H54 (cell line): ENCODE measurements around the gene NAB2.

Experiments used
- DNase-seq: peaks from one replicate; pipeline ENCODE4 v3.0.0; 2011; ENCODE audit warnings: low spot score, mixed read lengths; ENCODE audit not compliant: insufficient read length
- FAIRE-seq: peaks from 3 replicates; lab custom pipeline; 2011; peaks lifted over from hg19 to GRCh38; lab: Jason Lieb, UNC
- POLR2A ChIP-seq: IDR thresholded peaks from 2 replicates; pipeline ENCODE4 v1.6.1; 2011; ENCODE audit warnings: low read depth, mild to moderate bottlenecking, low read length

The NAB2 gene

GRCh38 chr12:57080855-57081254 is 8.1 kb upstream of the NAB2 start:
- DNase-seq (no peak), FAIRE-seq (no peak)
- no peak for TF ChIP-seq POLR2A

- TF ChIP-seq POLR2A = no peak
- DNase-seq (no peak), FAIRE-seq (no peak)
These were observed 2.9 kb upstream of the NAB2 start for GRCh38 chr12:57085999-57086492.

- DNase-seq = no peak
- TF ChIP-seq POLR2A = no peak
- FAIRE-seq = no peak
These were observed 2.4 kb upstream of the NAB2 start for GRCh38 chr12:57086493-57087009.

GRCh38 chr12:57087010-57087690 is 1.8 kb upstream of the NAB2 start:
- TF ChIP-seq POLR2A = peak; percentile 37; the same call in 1 of the 2 replicates
- DNase-seq = peak; percentile 60
- FAIRE-seq = no peak

- peak; percentile 29 for TF ChIP-seq POLR2A
- DNase-seq = peak; percentile 62
- no peak for FAIRE-seq
These were observed 1.1 kb upstream of the NAB2 start for GRCh38 chr12:57087691-57088353.

- TF ChIP-seq POLR2A = peak; percentile 11; the same call in 1 of the 2 replicates
- DNase-seq (no peak), FAIRE-seq (no peak)
These were observed 644 bp downstream of the NAB2 start for GRCh38 chr12:57089271-57090245.

- no peak for TF ChIP-seq POLR2A
These were observed 1.6 kb downstream of the NAB2 start for GRCh38 chr12:57090490-57090889.

GRCh38 chr12:57090924-57091637 is 2.2 kb downstream of the NAB2 start:
- no peak for TF ChIP-seq POLR2A
- DNase-seq = no peak
- no peak for FAIRE-seq

More at GRCh38 chr12:57090490-57090889, 1.6 kb downstream of the NAB2 start:
- DNase-seq (no peak), FAIRE-seq (no peak)

GRCh38 chr12:57091638-57092528 is 3.0 kb downstream of the NAB2 start:
- FAIRE-seq (no peak), DNase-seq (no peak)
- TF ChIP-seq POLR2A = no peak

- DNase-seq = no peak
- TF ChIP-seq POLR2A = no peak
- no peak for FAIRE-seq
These were observed 3.6 kb downstream of the NAB2 start for GRCh38 chr12:57092529-57092862.

- DNase-seq = no peak
- no peak for TF ChIP-seq POLR2A
These were observed 4.0 kb downstream of the NAB2 start for GRCh38 chr12:57092876-57093414.

GRCh38 chr12:57093415-57094207 is 4.7 kb downstream of the NAB2 start:
- FAIRE-seq (no peak), DNase-seq (no peak)
- no peak for TF ChIP-seq POLR2A

More at GRCh38 chr12:57092876-57093414, 4.0 kb downstream of the NAB2 start:
- no peak for FAIRE-seq
